ENCODE results near the gene ZNF556. TPM values are rescaled to one million over a fixed set of nuclear protein-coding genes. Genes with fewer than 3 reads are reported as not detected.

The ZNF556 gene
- total RNA-seq, 2 donors from 2014 or later = not detected

Other genes starting within 250 kb of the ZNF556 start
- 1 to 10 TPM; 2.1 to 4.5 TPM for gene GNG7, start 164.6 kb upstream of the ZNF556 start, total RNA-seq
- gene DIRAS1, start 146.0 kb upstream of the ZNF556 start, total RNA-seq = under 1 TPM; 0.40 to 0.42 TPM
- 10 to 100 TPM; 12.3 to 20.6 TPM for gene SLC39A3, start 127.3 kb upstream of the ZNF556 start, total RNA-seq
- 10 to 100 TPM; 29.2 to 31.9 TPM for gene SGTA, start 84.1 kb upstream of the ZNF556 start, total RNA-seq
- 10 to 100 TPM; 24.2 to 28.1 TPM for gene THOP1, start 81.8 kb upstream of the ZNF556 start, total RNA-seq
- 1 to 10 TPM; 3.0 to 3.2 TPM for gene ZNF554, start 47.5 kb upstream of the ZNF556 start, total RNA-seq
- gene ZNF555, start 25.9 kb upstream of the ZNF556 start, total RNA-seq = 1 to 10 TPM; 3.0 to 3.4 TPM
- gene ZNF57, start 33.6 kb downstream of the ZNF556 start, total RNA-seq = 1 to 10 TPM; 2.0 to 2.6 TPM
- 1 to 10 TPM; 2.7 to 3.0 TPM for gene ZNF77, start 77.6 kb downstream of the ZNF556 start, total RNA-seq
- gene TLE6, start 110.2 kb downstream of the ZNF556 start, total RNA-seq = under 1 TPM in 1 of 2 donors, not detected in 1; 0.29 TPM
- 10 to 100 TPM in 1 of 2 donors, 1 to 10 TPM in 1; 9.5 to 13.1 TPM for gene TLE2, start 161.9 kb downstream of the ZNF556 start, total RNA-seq
- gene TLE5, start 195.2 kb downstream of the ZNF556 start, total RNA-seq = 100 to 1,000 TPM; 869 to 906 TPM
- 1 to 10 TPM in 1 of 2 donors, under 1 TPM in 1; 0.85 to 1.6 TPM for gene GNA11, start 227.0 kb downstream of the ZNF556 start, total RNA-seq